Sciatic nerve (tissue), 2 donors: ENCODE measurements around the gene THG1L. TPM values are rescaled to one million over a fixed set of nuclear protein-coding genes. Genes with fewer than 3 reads are reported as not detected.

Experiments used
- ATAC-seq: fragments of 200-7000 bp; cut with Tn5 transposase; one replicate; pipeline ENCODE4 v1.9.1; 2020; ENCODE audit warnings: mild to moderate bottlenecking, moderate library complexity
- DNase-seq: peaks from one replicate; pipeline ENCODE4 v3.0.0-alpha.2; 2020; ENCODE audit warnings: low spot score
- intact Hi-C: fragments of 100-400 bp; cut with DNase I; formaldehyde crosslinking; loops from one replicate; pipeline ENCODE4 v1.14.2; 2022
- total RNA-seq: library from RNA; stranded (reverse); fragmentation: NEBNext Ultra II Directional; extraction: Animal tissue kit (Norgen Biotek cat#: 25700); gene quantifications from one replicate; pipeline ENCODE4 v1.2.1, GENCODE V29; 2021
- donor health status: DM: no; HTN: no; CAD: no.
- donor health status: DM: no; HTN: no; CAD: no.

Gene THG1L
- total RNA-seq, 1 donor from 2014 or later, result 5.8 TPM

- intact Hi-C loops, result no loop called here
- DNase-seq, result no peak
- no peak for ATAC-seq
Observed at GRCh38 chr5:157747766-157748700, 16.8 kb downstream of the THG1L start.

- intact Hi-C loops, result loop anchor here (1.0 kb wide), 1 partner anchor 9 kb away; no protein-coding TSS in a partner anchor
- DNase-seq, result no peak
- ATAC-seq, result no peak
Observed at GRCh38 chr5:157748760-157749461, 17.7 kb downstream of the THG1L start.

GRCh38 chr5:157749462-157749799, 18.2 kb downstream of the THG1L start:
- no peak for ATAC-seq
- no peak for DNase-seq
- intact Hi-C loops, result loop anchor here (1.0 kb wide), 1 partner anchor 9 kb away; no protein-coding TSS in a partner anchor

DNA sequence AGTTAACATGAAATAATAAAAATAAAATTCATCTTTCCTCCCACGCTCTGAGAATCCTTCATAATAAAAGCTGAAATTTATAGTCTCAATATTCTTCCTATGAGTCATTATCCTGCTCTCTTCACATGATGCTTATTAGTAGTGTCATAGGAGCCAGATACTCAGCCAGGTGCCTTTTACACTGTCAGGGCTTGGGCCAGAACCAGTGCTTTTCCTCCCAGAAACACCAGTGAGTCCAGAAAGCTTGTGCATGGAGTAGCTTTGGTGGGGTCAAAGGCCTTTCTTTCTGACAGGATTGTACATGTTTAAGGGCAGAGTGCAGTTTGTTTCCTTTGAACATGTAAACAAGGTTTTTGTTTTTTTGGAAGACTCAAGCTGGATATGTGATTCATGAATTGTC, 19.1 kb downstream of the THG1L start:
- ATAC-seq (no peak), DNase-seq (no peak)
- intact Hi-C loops, result no loop called here

GRCh38 chr5:157756122-157756521, 24.9 kb downstream of the THG1L start:
- DNase-seq (no peak), ATAC-seq (no peak)
- intact Hi-C loops, result no loop called here

DNA sequence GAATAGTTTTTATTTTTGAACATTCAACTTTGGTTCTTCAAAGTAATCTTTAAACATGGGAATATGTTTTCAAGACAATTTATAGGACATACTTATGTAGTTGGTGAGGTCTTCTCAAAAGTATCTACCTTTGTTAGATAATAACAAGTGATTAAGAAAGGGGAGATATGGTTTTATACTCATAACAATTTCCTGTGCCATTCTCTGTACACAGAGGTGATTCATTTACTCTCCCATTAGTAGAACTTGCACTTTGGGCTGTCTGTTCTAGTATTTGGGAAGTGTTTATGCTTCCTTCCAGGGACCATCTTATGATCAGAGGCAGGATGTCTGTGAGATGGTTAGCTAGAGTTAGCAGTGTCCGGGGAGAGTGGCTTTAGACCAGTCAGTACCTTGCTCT, 27.5 kb downstream of the THG1L start:
- ATAC-seq (no peak), DNase-seq (no peak)
- intact Hi-C loops, result loop anchor here (1.0 kb wide), 1 partner anchor 9 kb away; no protein-coding TSS in a partner anchor

GRCh38 chr5:157761690-157762621, 30.7 kb downstream of the THG1L start:
- ATAC-seq, result peak; percentile 89
- DNase-seq, result no peak
- intact Hi-C loops, result no loop called here

- DNase-seq (no peak), ATAC-seq (no peak)
- intact Hi-C loops, result no loop called here
Observed at GRCh38 chr5:157764531-157764930, 33.3 kb downstream of the THG1L start.

DNA sequence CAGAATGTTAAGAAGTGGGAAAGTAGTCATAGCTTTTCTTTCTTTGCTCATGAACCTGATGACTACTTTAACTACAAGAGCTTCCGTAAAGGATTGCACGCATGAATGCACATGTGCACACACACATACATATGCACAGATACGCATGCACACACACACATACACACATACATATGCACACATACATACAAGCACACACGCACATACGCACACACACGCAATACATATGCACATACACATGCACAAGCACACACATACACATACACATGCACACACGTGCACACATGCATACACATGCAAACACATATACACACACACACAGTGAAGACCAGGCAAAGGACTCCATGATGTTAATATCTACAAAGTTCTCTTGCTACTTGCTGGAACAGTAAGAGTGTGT, 35.2 kb downstream of the THG1L start:
- intact Hi-C loops, result no loop called here
- DNase-seq, result no peak
- no peak for ATAC-seq

GRCh38 chr5:157766902-157767301, 35.7 kb downstream of the THG1L start:
- intact Hi-C loops, result no loop called here
- no peak for ATAC-seq
- DNase-seq, result no peak

- intact Hi-C loops, result no loop called here
- ATAC-seq, result no peak
- no peak for DNase-seq
Observed at GRCh38 chr5:157767689-157768088, 36.5 kb downstream of the THG1L start.

DNA sequence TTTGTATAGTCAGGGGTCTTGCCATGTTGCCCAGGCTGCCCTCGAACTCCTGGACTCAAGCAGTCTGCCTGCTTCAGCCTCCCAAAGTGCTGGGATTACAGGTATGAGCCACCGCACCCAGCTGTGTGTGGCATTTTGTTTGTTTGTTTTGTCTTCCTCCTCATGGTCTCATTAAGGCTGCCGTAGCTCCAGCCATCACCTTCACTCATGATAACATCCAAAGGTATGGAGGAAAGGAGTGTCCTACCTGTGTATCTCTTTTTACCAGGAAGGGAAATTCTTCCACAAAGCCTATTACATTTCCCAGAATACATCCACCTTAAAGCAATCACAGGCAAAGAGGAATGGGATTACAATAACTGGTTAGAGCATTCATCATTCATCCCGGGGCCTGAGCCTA, 39.4 kb downstream of the THG1L start:
- DNase-seq (no peak), ATAC-seq (no peak)
- intact Hi-C loops, result no loop called here

DNA sequence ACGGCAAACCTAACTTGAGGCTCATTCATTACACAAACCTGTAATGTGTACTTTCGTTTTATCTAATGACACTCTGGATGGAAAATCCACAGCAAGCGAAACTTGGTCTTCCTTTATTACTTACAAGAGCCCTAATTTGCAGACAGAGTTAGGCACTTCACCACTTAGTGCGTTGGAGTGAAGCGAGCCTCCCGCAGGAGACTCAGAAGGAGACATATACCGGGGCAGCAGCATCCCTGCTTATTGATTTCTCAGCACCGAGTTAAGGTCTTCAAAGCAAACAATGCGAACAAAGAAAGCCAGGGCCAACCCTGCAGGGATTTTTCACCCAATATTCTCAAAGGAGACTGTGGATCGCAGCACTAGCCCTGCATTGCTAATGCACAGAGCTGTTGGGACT, 40.9 kb downstream of the THG1L start:
- ATAC-seq, result no peak
- DNase-seq, result no peak
- intact Hi-C loops, result no loop called here

GRCh38 chr5:157778121-157778805, 47.0 kb downstream of the THG1L start:
- DNase-seq, result no peak
- intact Hi-C loops, result no loop called here
- ATAC-seq, result no peak

GRCh38 chr5:157779221-157779620, 48.0 kb downstream of the THG1L start:
- intact Hi-C loops, result no loop called here
- ATAC-seq (no peak), DNase-seq (no peak)

- ATAC-seq, result no peak
- intact Hi-C loops, result no loop called here
- DNase-seq, result no peak
Observed at GRCh38 chr5:157785801-157786200, 54.6 kb downstream of the THG1L start.
